Upper lobe of left lung (tissue), 6 donors: ENCODE data around the gene FLNB. TPM values are rescaled to one million over a fixed set of nuclear protein-coding genes. Genes with fewer than 3 reads are reported as not detected.

ENCODE experiments used
- ATAC-seq, 2 donors: fragments of 200-7000 bp; cut with Tn5 transposase; one replicate each; pipeline ENCODE4 v1.9.1; 2022; ENCODE audit warnings: mild to moderate bottlenecking in 2 of 2, moderate library complexity in 2 of 2; ENCODE audit not compliant: low FRiP score in 2 of 2
- DNase-seq, 2 donors: peaks; one replicate each; pipeline ENCODE4 v3.0.0-alpha.2; 2019 to 2020
- H3K27ac ChIP-seq, 4 donors: fragments of 200-600 bp; sonication (generic); one replicate each; pipeline ENCODE4 v1.5.1; 2016 to 2019
- H3K27me3 ChIP-seq, 4 donors: fragments of 200-600 bp; sonication (generic); one replicate each; pipeline ENCODE4 v1.5.1; 2017 to 2019
- H3K36me3 ChIP-seq, 4 donors: fragments of 200-600 bp; sonication (generic); one replicate each; pipeline ENCODE4 v1.5.1; 2016 to 2019
- H3K4me1 ChIP-seq, 4 donors: fragments of 200-600 bp; sonication (generic); one replicate each; pipeline ENCODE4 v1.5.1; 2018 to 2019
- H3K4me3 ChIP-seq, 4 donors: fragments of 200-600 bp; sonication (generic); one replicate each; pipeline ENCODE4 v1.5.1; 2017 to 2019; ENCODE audit warnings: mild to moderate bottlenecking in 2 of 4, moderate library complexity in 1 of 4
- H3K9me3 ChIP-seq, 4 donors: fragments of 200-600 bp; sonication (generic); one replicate each; pipeline ENCODE4 v1.5.1; 2018 to 2019
- CTCF ChIP-seq, 6 experiments: fragments of 450-650 bp in 4 of 6; fragments of 200-600 bp in 2 of 6; sonication (generic) in 2 of 6; IDR thresholded peaks; one replicate each; pipeline ENCODE4 v1.5.1; 2016 to 2019; ENCODE audit warnings: antibody characterized with exemption in 6 of 6
- EP300 ChIP-seq, 4 donors: sonication (generic); formaldehyde crosslinking; IDR thresholded peaks; one replicate each; pipeline ENCODE4 v1.5.1; 2017; ENCODE audit warnings: antibody characterized with exemption in 4 of 4, control low read depth in 2 of 4
- POLR2A ChIP-seq, 4 donors: fragments of 450-650 bp; IDR thresholded peaks; one replicate each; pipeline ENCODE4 v1.5.1; 2016 to 2017; ENCODE audit warnings: antibody characterized with exemption in 4 of 4, mild to moderate bottlenecking in 2 of 4
- POLR2AphosphoS5 ChIP-seq, 2 donors: sonication (generic); formaldehyde crosslinking; IDR thresholded peaks; one replicate each; pipeline ENCODE4 v1.5.1; 2017; ENCODE audit warnings: antibody characterized with exemption in 2 of 2
- WGBS, 2 donors: methylation state at CpG; one replicate each; pipeline ENCODE4 v1.1.5; 2017 to 2018; 5-methylcytosine and 5-hydroxymethylcytosine counted together
- total RNA-seq, 6 donors: library from RNA; depleted of rRNA in 4 of 6; stranded (reverse); fragments of >200 nt in 4 of 6; gene quantifications; one replicate each; pipeline versions ENCODE4 v1.1.0 to v1.2.1, GENCODE V29; 2016 to 2021
- donor health status: DM: no; HTN: no; CAD: no; lungs with moderate emphysema.
- donor health status: DM: no; HTN: yes; CAD: no; lungs with severe emphysema.

FLNB gene
- total RNA-seq, 6 donors from 2014 or later: 101 to 193 (median 127) TPM

GRCh38 chr3:58191361-58191991, 183.3 kb downstream of the FLNB start:
- no peak for TF ChIP-seq POLR2A (IDR thresholded peaks at IDR 0.05)
- TF ChIP-seq EP300 (IDR thresholded peaks at IDR 0.05): no peak
- no peak for TF ChIP-seq POLR2AphosphoS5 (IDR thresholded peaks at IDR 0.05)
- no peak for TF ChIP-seq CTCF (IDR thresholded peaks at IDR 0.05)

GRCh38 chr3:58192069-58192468, 183.8 kb downstream of the FLNB start:
- H3K27me3 ChIP-seq: no peaks in the 10 kb centered on the region
- TF ChIP-seq POLR2A (IDR thresholded peaks at IDR 0.05): no peak
- no peak for TF ChIP-seq EP300 (IDR thresholded peaks at IDR 0.05)
- no peak for TF ChIP-seq CTCF (IDR thresholded peaks at IDR 0.05)
- no peak for TF ChIP-seq POLR2AphosphoS5 (IDR thresholded peaks at IDR 0.05)
- H3K27ac ChIP-seq: no peak overlapping the region
- ATAC-seq (no peak), DNase-seq (no peak)
- 86 to 88% methylated on average over 5 of the region's 5 CpGs for WGBS, 2 donors
- H3K4me3 ChIP-seq: no peak overlapping the region
- no peaks in the 10 kb centered on the region for H3K36me3 ChIP-seq
- H3K9me3 ChIP-seq: no peaks in the 10 kb centered on the region
- H3K4me1 ChIP-seq: peaks cover 5 to 14% (median 10%) of the 10 kb centered on the region in 4 donors

More at GRCh38 chr3:58191361-58191991, 183.3 kb downstream of the FLNB start:
- 65 to 75% methylated on average over 10 of the region's 10 CpGs for WGBS, 2 donors
- Histone ChIP-seq H3K36me3 (no peaks in the 10 kb centered on the region), H3K27ac (no peak overlapping the region), H3K9me3 (no peaks in the 10 kb centered on the region), H3K4me1 (peaks cover 4 to 14% (median 6%) of the 10 kb centered on the region in 4 donors), H3K4me3 (no peak overlapping the region), H3K27me3 (no peaks in the 10 kb centered on the region)
- ATAC-seq (no peak), DNase-seq (no peak)

- no peak overlapping the region for H3K4me3 ChIP-seq
- TF ChIP-seq POLR2A (IDR thresholded peaks at IDR 0.05) (no peak), EP300 (IDR thresholded peaks at IDR 0.05) (no peak), CTCF (IDR thresholded peaks at IDR 0.05) (no peak), POLR2AphosphoS5 (IDR thresholded peaks at IDR 0.05) (no peak)
- H3K9me3 ChIP-seq: no peaks in the 10 kb centered on the region
- DNase-seq: no peak
- ATAC-seq: no peak
- no peaks in the 10 kb centered on the region for H3K36me3 ChIP-seq
- H3K27me3 ChIP-seq: no peaks in the 10 kb centered on the region
- WGBS, 2 donors: 87 to 96% methylated on average over 12 of the region's 12 CpGs
- no peak overlapping the region for H3K27ac ChIP-seq
- peaks cover 4 to 20% (median 10%) of the 10 kb centered on the region in 4 donors for H3K4me1 ChIP-seq
Observed at GRCh38 chr3:58193682-58194407, 185.6 kb downstream of the FLNB start.

GRCh38 chr3:58197588-58197987, 189.4 kb downstream of the FLNB start:
- H3K4me1 ChIP-seq: peaks cover 9 to 29% (median 19%) of the 10 kb centered on the region in 4 donors
- H3K27me3 ChIP-seq: no peaks in the 10 kb centered on the region
- no peak overlapping the region for H3K4me3 ChIP-seq
- peak overlapping the region; percentile 45 to 85 (median 66) for H3K27ac ChIP-seq
- 95% methylated on average over 10 of the region's 10 CpGs for WGBS, 2 donors
- no peaks in the 10 kb centered on the region for H3K9me3 ChIP-seq
- H3K36me3 ChIP-seq: no peaks in the 10 kb centered on the region
- ATAC-seq (no peak), DNase-seq (no peak)
- no peak for TF ChIP-seq CTCF (IDR thresholded peaks at IDR 0.05)
- TF ChIP-seq EP300 (IDR thresholded peaks at IDR 0.05): no peak
- no peak for TF ChIP-seq POLR2AphosphoS5 (IDR thresholded peaks at IDR 0.05)
- no peak for TF ChIP-seq POLR2A (IDR thresholded peaks at IDR 0.05)
